BE2C (cell line): ENCODE results near the gene P2RX6.
A peak's percentile ranks its signal among the peaks of the same experiment; 100 is the strongest.

ENCODE experiments used
- DNase-seq: peaks from one replicate; pipeline ENCODE4 v3.0.0-alpha.2; 2020
- H3K27me3 ChIP-seq: fragments of 250-450 bp; sonication (Bioruptor Pico); 2 replicates; pipeline ENCODE4 v1.5.1; 2020; ENCODE audit warnings: mild to moderate bottlenecking
- H3K36me3 ChIP-seq: fragments of 250-450 bp; sonication (Bioruptor Pico); 2 replicates; pipeline ENCODE4 v1.5.1; 2020; ENCODE audit warnings: mild to moderate bottlenecking
- H3K4me1 ChIP-seq: fragments of 250-450 bp; sonication (Bioruptor Pico); 2 replicates; pipeline ENCODE4 v1.5.1; 2020
- H3K4me3 ChIP-seq: 2 replicates; pipeline ENCODE4 v1.5.1; 2011; ENCODE audit warnings: low read depth, low read length
- H3K9me3 ChIP-seq: fragments of 250-450 bp; sonication (Bioruptor Pico); 2 replicates; pipeline ENCODE4 v1.5.1; 2020
- TF ChIP-seq, protein P1 (sequence below): IDR thresholded peaks from 2 replicates; pipeline ENCODE4 v1.5.1; 2012; ENCODE audit warnings: mild to moderate bottlenecking, low read depth, low read length

P2RX6 gene

DNA sequence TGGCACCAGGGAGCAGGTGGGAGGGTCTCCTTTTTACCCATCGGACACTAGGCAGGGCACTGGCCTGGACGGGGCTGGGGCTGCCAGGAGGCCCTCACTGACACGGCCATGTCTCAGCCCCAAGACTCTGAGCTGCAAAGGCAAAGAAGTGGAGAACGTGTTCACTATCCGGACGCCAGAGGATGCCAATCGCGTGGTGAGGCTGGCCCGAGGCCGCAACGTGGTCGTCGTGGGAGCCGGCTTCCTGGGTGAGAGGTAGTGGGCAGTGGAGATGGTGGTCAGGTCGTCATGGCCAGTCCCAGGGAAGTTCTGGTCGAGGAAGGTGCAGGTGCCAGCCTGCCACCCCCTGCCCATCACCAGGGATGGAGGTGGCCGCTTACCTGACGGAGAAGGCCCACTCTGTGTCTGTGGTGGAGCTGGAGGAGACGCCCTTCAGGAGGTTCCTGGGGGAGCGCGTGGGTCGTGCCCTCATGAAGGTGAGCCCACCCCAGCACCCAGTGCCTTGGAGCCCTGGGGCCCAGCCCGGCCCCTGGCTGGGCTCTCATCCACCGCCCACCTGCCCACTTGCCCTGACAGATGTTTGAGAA lies 38.6 kb upstream of the P2RX6 start:
- Histone ChIP-seq H3K27me3 (no peaks in the 10 kb centered on the region), H3K4me1 (no peaks in the 10 kb centered on the region)

GRCh38 chr22:20977019-20977418 lies 37.9 kb upstream of the P2RX6 start:
- no peaks in the 10 kb centered on the region for H3K27me3 ChIP-seq
- no peaks in the 10 kb centered on the region for H3K9me3 ChIP-seq
- TF ChIP-seq, protein P1, sequence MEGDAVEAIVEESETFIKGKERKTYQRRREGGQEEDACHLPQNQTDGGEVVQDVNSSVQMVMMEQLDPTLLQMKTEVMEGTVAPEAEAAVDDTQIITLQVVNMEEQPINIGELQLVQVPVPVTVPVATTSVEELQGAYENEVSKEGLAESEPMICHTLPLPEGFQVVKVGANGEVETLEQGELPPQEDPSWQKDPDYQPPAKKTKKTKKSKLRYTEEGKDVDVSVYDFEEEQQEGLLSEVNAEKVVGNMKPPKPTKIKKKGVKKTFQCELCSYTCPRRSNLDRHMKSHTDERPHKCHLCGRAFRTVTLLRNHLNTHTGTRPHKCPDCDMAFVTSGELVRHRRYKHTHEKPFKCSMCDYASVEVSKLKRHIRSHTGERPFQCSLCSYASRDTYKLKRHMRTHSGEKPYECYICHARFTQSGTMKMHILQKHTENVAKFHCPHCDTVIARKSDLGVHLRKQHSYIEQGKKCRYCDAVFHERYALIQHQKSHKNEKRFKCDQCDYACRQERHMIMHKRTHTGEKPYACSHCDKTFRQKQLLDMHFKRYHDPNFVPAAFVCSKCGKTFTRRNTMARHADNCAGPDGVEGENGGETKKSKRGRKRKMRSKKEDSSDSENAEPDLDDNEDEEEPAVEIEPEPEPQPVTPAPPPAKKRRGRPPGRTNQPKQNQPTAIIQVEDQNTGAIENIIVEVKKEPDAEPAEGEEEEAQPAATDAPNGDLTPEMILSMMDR = no peak
- H3K36me3 ChIP-seq = no peaks in the 10 kb centered on the region
- no peaks in the 10 kb centered on the region for H3K4me1 ChIP-seq
- no peak overlapping the region for H3K4me3 ChIP-seq
- no peak for DNase-seq

More for the DNA sequence above, 38.6 kb upstream of the P2RX6 start:
- no peak overlapping the region for H3K4me3 ChIP-seq
- no peaks in the 10 kb centered on the region for H3K9me3 ChIP-seq
- no peaks in the 10 kb centered on the region for H3K36me3 ChIP-seq
- TF ChIP-seq, protein P1 = no peak
- DNase-seq = no peak

GRCh38 chr22:20977516-20978170 lies 37.3 kb upstream of the P2RX6 start:
- Histone ChIP-seq H3K9me3 (no peaks in the 10 kb centered on the region), H3K4me3 (no peak overlapping the region), H3K4me1 (no peaks in the 10 kb centered on the region), H3K36me3 (no peaks in the 10 kb centered on the region), H3K27me3 (no peaks in the 10 kb centered on the region)
- no peak for DNase-seq
- TF ChIP-seq, protein P1 = no peak

- Histone ChIP-seq H3K9me3 (no peaks in the 10 kb centered on the region), H3K27me3 (no peaks in the 10 kb centered on the region), H3K4me1 (no peaks in the 10 kb centered on the region), H3K36me3 (no peaks in the 10 kb centered on the region), H3K4me3 (no peak overlapping the region)
- no peak for DNase-seq
- TF ChIP-seq, protein P1 = no peak
These were observed 36.5 kb upstream of the P2RX6 start for GRCh38 chr22:20978419-20978818.

DNA sequence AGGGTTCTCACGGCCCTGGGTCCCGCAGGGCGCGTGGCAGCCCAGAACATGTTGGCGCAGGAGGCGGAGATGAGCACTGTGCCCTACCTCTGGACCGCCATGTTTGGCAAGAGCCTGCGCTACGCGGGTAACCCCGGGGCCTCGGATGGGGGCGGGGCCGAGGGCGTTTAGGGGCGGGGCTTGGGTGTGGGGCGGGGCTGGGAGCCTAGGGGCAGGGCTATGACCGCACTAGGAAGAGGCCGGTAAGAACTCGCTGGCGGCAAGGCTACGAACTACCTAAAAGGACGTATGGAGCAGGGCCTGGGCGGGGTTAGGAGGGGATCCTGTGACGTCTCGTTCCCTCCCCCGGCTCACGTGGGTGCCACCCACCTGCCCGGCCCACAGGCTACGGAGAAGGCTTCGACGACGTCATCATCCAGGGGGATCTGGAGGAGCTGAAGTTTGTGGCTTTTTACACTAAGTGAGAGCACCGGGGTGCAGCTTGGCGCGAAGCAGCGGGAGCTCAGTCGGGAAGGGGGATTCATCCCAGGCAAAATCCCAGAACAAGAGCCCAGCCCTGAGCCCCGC lies 35.6 kb upstream of the P2RX6 start:
- Histone ChIP-seq H3K27me3 (no peaks in the 10 kb centered on the region), H3K4me1 (no peaks in the 10 kb centered on the region), H3K4me3 (no peak overlapping the region), H3K9me3 (no peaks in the 10 kb centered on the region), H3K36me3 (0 out of 2 replicates have a peak, but pooled peaks cover 5% of the 10 kb centered on the region)
- TF ChIP-seq, protein P1 = no peak
- DNase-seq = peak; percentile 77

- Histone ChIP-seq H3K27me3 (no peaks in the 10 kb centered on the region), H3K4me3 (no peak overlapping the region), H3K9me3 (no peaks in the 10 kb centered on the region), H3K36me3 (0 out of 2 replicates have a peak, but pooled peaks cover 5% of the 10 kb centered on the region), H3K4me1 (no peaks in the 10 kb centered on the region)
- TF ChIP-seq, protein P1 = no peak
- no peak for DNase-seq
These were observed 35.0 kb upstream of the P2RX6 start for GRCh38 chr22:20979940-20980453.
